HG02943 (cell line): ENCODE measurements around the gene GJA3.

ENCODE experiments used
- ATAC-seq: cut with Tn5 transposase; IDR thresholded peaks from one replicate; pipeline ENCODE4 v1.9.1; 2021; ENCODE audit warnings: mild to moderate bottlenecking, low read depth, moderate library complexity; ENCODE audit not compliant: unreplicated experiment

The GJA3 gene

GRCh38 chr13:20185366-20186056, 24.7 kb upstream of the GJA3 start:
- ATAC-seq, result no peak

- no peak for ATAC-seq
Measured at GRCh38 chr13:20182231-20182846, 21.5 kb upstream of the GJA3 start.

- no peak for ATAC-seq
Measured at GRCh38 chr13:20181188-20181587, 20.3 kb upstream of the GJA3 start.

GRCh38 chr13:20178156-20178555, 17.3 kb upstream of the GJA3 start:
- ATAC-seq, result no peak

- ATAC-seq, result no peak
Measured at GRCh38 chr13:20177049-20177831, 16.4 kb upstream of the GJA3 start.

GRCh38 chr13:20175907-20176652, 15.2 kb upstream of the GJA3 start:
- ATAC-seq, result no peak

- no peak for ATAC-seq
Measured at GRCh38 chr13:20175406-20175794, 14.5 kb upstream of the GJA3 start.

- ATAC-seq, result peak; percentile 84
Measured at GRCh38 chr13:20174656-20175405, 14.0 kb upstream of the GJA3 start.

- ATAC-seq, result no peak
Measured at GRCh38 chr13:20173116-20173746, 12.4 kb upstream of the GJA3 start.

- ATAC-seq, result no peak
Measured at GRCh38 chr13:20171364-20171763, 10.5 kb upstream of the GJA3 start.

- no peak for ATAC-seq
Measured at GRCh38 chr13:20170921-20171320, 10.1 kb upstream of the GJA3 start.

GRCh38 chr13:20168396-20168795, 7.5 kb upstream of the GJA3 start:
- ATAC-seq, result no peak

- no peak for ATAC-seq
Measured at GRCh38 chr13:20165417-20166257, 4.8 kb upstream of the GJA3 start.

GRCh38 chr13:20161951-20162300, 1.1 kb upstream of the GJA3 start:
- no peak for ATAC-seq

- peak; percentile 41 for ATAC-seq
Measured at GRCh38 chr13:20161275-20161950, 561 bp upstream of the GJA3 start.

- no peak for ATAC-seq
Measured at GRCh38 chr13:20159646-20160305, 1.1 kb downstream of the GJA3 start.

GRCh38 chr13:20157151-20157796, 3.6 kb downstream of the GJA3 start:
- no peak for ATAC-seq
